Endothelial cell of umbilical vein (primary cell): ENCODE data around the gene RGS19. TPM values are rescaled to one million over a fixed set of nuclear protein-coding genes. Genes with fewer than 3 reads are reported as not detected.

ENCODE experiments used
- BruUV-seq: library from RNA; stranded (reverse); fragments of 400-500 nt; replicated peaks from 2 replicates; lab custom pipeline; 2021; lab: Mats Ljungman, UMichigan
- CTCF ChIA-PET: fragments of 300-600, 350-600 bp; sonication (Branson Sonifier 250); formaldehyde crosslinking; loops from one replicate; lab custom pipeline; 2021; ENCODE audit warnings: antibody characterized with exemption, inconsistent platforms; lab: Charles Lee
- POLR2A ChIA-PET: fragments of 300-600, 350-600 bp; sonication (Branson Sonifier 250); formaldehyde crosslinking; loops from one replicate; lab custom pipeline; 2021; ENCODE audit warnings: antibody characterized with exemption, inconsistent platforms; lab: Charles Lee
- DNase-seq: peaks from one replicate; pipeline ENCODE4 v3.0.0-alpha.2; 2011; ENCODE audit warnings: low read depth, low spot score
- FAIRE-seq: peaks from 2 replicates; lab custom pipeline; 2011; peaks lifted over from hg19 to GRCh38; lab: Jason Lieb, UNC
- H2AFZ ChIP-seq: 2 replicates; pipeline ENCODE4 v1.6.0; 2012; ENCODE audit warnings: low read depth, low read length, control low read depth, inconsistent platforms
- H3K27ac ChIP-seq: 2 replicates; pipeline ENCODE4 v1.5.1; 2011; ENCODE audit warnings: low read depth, mild to moderate bottlenecking, control low read depth, low read length, moderate library complexity; ENCODE audit not compliant: insufficient read depth
- H3K27me3 ChIP-seq, 2 experiments: 2 replicates each; pipeline versions ENCODE4 v1.6.0 to v1.6.1; 2011; ENCODE audit warnings: low read length in 2 of 2, mixed read lengths in 1 of 2; ENCODE audit not compliant: control insufficient read depth in 2 of 2, insufficient read depth in 2 of 2
- H3K36me3 ChIP-seq, 2 experiments: 2 replicates in 1 of 2; 3 replicates in 1 of 2; pipeline ENCODE4 v1.5.1; 2011; ENCODE audit warnings: low read length in 2 of 2, mild to moderate bottlenecking in 1 of 2, moderate library complexity in 1 of 2; ENCODE audit not compliant: control insufficient read depth in 2 of 2, insufficient read depth in 2 of 2; ENCODE audit errors: extremely low read depth in 1 of 2
- H3K4me1 ChIP-seq: 3 replicates; pipeline ENCODE4 v1.5.1; 2011; ENCODE audit warnings: mild to moderate bottlenecking, low read length; ENCODE audit not compliant: control insufficient read depth, insufficient read depth; ENCODE audit errors: extremely low read depth
- H3K4me2 ChIP-seq: 2 replicates; pipeline ENCODE4 v1.6.1; 2011; ENCODE audit warnings: low read length, control low read depth, mixed read lengths; ENCODE audit not compliant: insufficient read depth
- H3K4me3 ChIP-seq, 3 experiments: fragments of 200-600 bp in 1 of 3; sonication (generic), shearing (Covaris generic) in 1 of 3; replicated peaks in 1 of 3; 2 replicates each; pipeline ENCODE4 v1.5.1; 2011 to 2016; ENCODE audit warnings: control low read depth in 3 of 3, low read length in 3 of 3, mild to moderate bottlenecking in 2 of 3, inconsistent platforms in 1 of 3, low read depth in 1 of 3, moderate library complexity in 1 of 3; ENCODE audit not compliant: insufficient read depth in 1 of 3
- H3K79me2 ChIP-seq: 2 replicates; pipeline ENCODE4 v1.6.0; 2012; ENCODE audit warnings: low read length, inconsistent platforms; ENCODE audit not compliant: control insufficient read depth, insufficient read depth
- H3K9ac ChIP-seq: replicated peaks from 2 replicates; pipeline ENCODE3; 2011; ENCODE audit warnings: low read length, control low read depth; ENCODE audit not compliant: insufficient read depth; ENCODE audit errors: extremely low read depth
- H3K9me1 ChIP-seq: replicated peaks from 3 replicates; pipeline ENCODE4 v1.6.0; 2011; ENCODE audit warnings: mild to moderate bottlenecking, low read length; ENCODE audit not compliant: control insufficient read depth, insufficient read depth; ENCODE audit errors: extremely low read depth
- H3K9me3 ChIP-seq: replicated peaks from 2 replicates; pipeline ENCODE4 v1.5.1; 2012; ENCODE audit warnings: low read length, inconsistent platforms; ENCODE audit not compliant: control insufficient read depth, insufficient read depth
- H4K20me1 ChIP-seq: replicated peaks from 2 replicates; pipeline ENCODE3; 2011; ENCODE audit warnings: mild to moderate bottlenecking, low read length; ENCODE audit not compliant: control insufficient read depth, insufficient read depth; ENCODE audit errors: extremely low read depth
- EZH2 ChIP-seq: IDR thresholded peaks from 2 replicates; pipeline ENCODE4 v1.6.1; 2012; ENCODE audit warnings: borderline replicate concordance, low read depth, mild to moderate bottlenecking, moderate library complexity, low read length, inconsistent platforms; ENCODE audit not compliant: severe bottlenecking
- FOS ChIP-seq: IDR thresholded peaks from 2 replicates; pipeline ENCODE4 v1.6.1; 2011; ENCODE audit warnings: mild to moderate bottlenecking, low read length, moderate library complexity, borderline replicate concordance; ENCODE audit not compliant: insufficient read depth
- JUN ChIP-seq: IDR thresholded peaks from 2 replicates; pipeline ENCODE4 v1.6.1; 2011; ENCODE audit warnings: borderline replicate concordance, low read depth; ENCODE audit not compliant: insufficient read length, insufficient read depth
- MYC ChIP-seq: IDR thresholded peaks from one replicate; pipeline ENCODE4 v1.6.1; 2011; ENCODE audit warnings: mild to moderate bottlenecking, low read depth, low read length
- POLR2A ChIP-seq: IDR thresholded peaks from 2 replicates; pipeline ENCODE4 v1.6.1; 2012; ENCODE audit warnings: low read depth, mild to moderate bottlenecking, control low read depth, low read length
- POLR2AphosphoS5 ChIP-seq: IDR thresholded peaks from 2 replicates; pipeline ENCODE4 v1.6.1; 2012; ENCODE audit warnings: low read depth, mild to moderate bottlenecking, control low read depth, low read length, moderate library complexity; ENCODE audit not compliant: insufficient read depth
- dilution Hi-C: fragments of 300-500 bp; cut with MboI; formaldehyde crosslinking; loops from one replicate; pipeline ENCODE4 v1.15.0; 2019; ENCODE audit warnings: low sequenced_read_pairs; ENCODE audit not compliant: extremely low pct_ligation_motif_present
- intact Hi-C: fragments of 100-400 bp; cut with micrococcal nuclease; formaldehyde crosslinking; loops from one replicate; pipeline ENCODE4 v1.10.0; 2022
- polyA plus RNA-seq, 4 experiments: library from polyadenylated mRNA; depleted of rRNA in 3 of 4; stranded (reverse) in 3 of 4; unstranded in 1 of 4; fragments of >200 nt; gene quantifications; 2 replicates each; pipeline versions ENCODE4 v1.2.1 to v1.2.3, GENCODE V29; 2011 to 2012; ENCODE audit warnings: missing spikeins in 1 of 4
- total RNA-seq: library from RNA; stranded (reverse); gene quantifications from 2 replicates; pipeline ENCODE4 v1.2.3, GENCODE V29; 2021
- TF ChIP-seq, protein P1 (sequence below): IDR thresholded peaks from 2 replicates; pipeline ENCODE4 v1.6.1; 2011; ENCODE audit not compliant: insufficient read depth, insufficient read length
- TF ChIP-seq, protein P2 (sequence below), 2 donors: IDR thresholded peaks; 1 replicate in 1 of 2; 2 replicates in 1 of 2; pipeline ENCODE4 v1.5.1; 2011; ENCODE audit warnings: low read length in 2 of 2, mild to moderate bottlenecking in 2 of 2, moderate library complexity in 2 of 2, control low read depth in 1 of 2, inconsistent platforms in 1 of 2, low read depth in 1 of 2; ENCODE audit not compliant: insufficient read depth in 1 of 2; ENCODE audit errors: extremely low read depth in 1 of 2

The RGS19 gene
- total and polyA plus RNA-seq, 2 donors (not counting 3 experiments of a cell fraction or from before 2014, with no cell fraction given): 27.8 to 33.7 TPM

DNA sequence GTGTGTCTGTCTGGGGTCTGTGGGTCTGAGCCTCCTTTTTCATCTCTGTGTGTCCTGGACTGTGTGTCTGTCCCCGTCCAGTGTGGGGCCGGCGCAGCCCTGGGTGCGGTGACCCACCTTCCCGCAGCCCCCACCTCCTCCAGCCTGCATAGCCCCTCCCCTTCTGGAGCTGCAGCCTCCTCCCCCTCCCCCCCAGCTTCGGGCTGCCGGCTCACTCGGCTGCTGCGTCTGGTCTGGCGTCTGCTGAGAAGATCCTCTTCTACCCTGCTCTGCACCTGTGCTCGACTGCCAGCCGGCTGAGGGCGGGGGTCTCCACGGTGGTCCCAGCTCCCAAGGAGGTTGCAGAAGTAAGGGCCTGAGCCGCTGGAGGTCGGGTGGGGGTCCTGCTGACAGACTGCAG is 12.5 kb upstream of the RGS19 start:
- peaks cover 2% of the 10 kb centered on the region in 2 experiments for H3K27me3 ChIP-seq
- H3K4me1 ChIP-seq: no peaks in the 10 kb centered on the region
- no TSS peak for BruUV-seq
- dilution Hi-C loops (no loop called here), intact Hi-C loops (no loop called here)
- no peak overlapping the region for H3K9ac ChIP-seq
- H3K9me3 ChIP-seq: no peaks in the 10 kb centered on the region
- no peak overlapping the region for H3K27ac ChIP-seq
- FAIRE-seq (no peak), DNase-seq (no peak)
- no peaks in the 10 kb centered on the region for H3K36me3 ChIP-seq
- no peak overlapping the region for H3K4me3 ChIP-seq
- no peaks in the 10 kb centered on the region for H4K20me1 ChIP-seq
- no peak overlapping the region for H2AFZ ChIP-seq
- ChIA-PET CTCF (interaction anchor here (2.3 to 3.2 kb wide), 2 partner anchors 8 to 10 kb away, joined by 7 to 11 read pairs; partner anchors contain the start of gene LKAAEAR1), POLR2A (no interaction called here)
- TF ChIP-seq POLR2A: no peak
- TF ChIP-seq, protein P1, sequence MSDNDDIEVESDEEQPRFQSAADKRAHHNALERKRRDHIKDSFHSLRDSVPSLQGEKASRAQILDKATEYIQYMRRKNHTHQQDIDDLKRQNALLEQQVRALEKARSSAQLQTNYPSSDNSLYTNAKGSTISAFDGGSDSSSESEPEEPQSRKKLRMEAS: no peak
- no peak for TF ChIP-seq FOS
- TF ChIP-seq, protein P2, sequence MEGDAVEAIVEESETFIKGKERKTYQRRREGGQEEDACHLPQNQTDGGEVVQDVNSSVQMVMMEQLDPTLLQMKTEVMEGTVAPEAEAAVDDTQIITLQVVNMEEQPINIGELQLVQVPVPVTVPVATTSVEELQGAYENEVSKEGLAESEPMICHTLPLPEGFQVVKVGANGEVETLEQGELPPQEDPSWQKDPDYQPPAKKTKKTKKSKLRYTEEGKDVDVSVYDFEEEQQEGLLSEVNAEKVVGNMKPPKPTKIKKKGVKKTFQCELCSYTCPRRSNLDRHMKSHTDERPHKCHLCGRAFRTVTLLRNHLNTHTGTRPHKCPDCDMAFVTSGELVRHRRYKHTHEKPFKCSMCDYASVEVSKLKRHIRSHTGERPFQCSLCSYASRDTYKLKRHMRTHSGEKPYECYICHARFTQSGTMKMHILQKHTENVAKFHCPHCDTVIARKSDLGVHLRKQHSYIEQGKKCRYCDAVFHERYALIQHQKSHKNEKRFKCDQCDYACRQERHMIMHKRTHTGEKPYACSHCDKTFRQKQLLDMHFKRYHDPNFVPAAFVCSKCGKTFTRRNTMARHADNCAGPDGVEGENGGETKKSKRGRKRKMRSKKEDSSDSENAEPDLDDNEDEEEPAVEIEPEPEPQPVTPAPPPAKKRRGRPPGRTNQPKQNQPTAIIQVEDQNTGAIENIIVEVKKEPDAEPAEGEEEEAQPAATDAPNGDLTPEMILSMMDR (IDR thresholded peaks at IDR 0.05; ENCODE audit: extremely low read depth in 1 of 2, insufficient read depth in 1 of 2, low read depth in 1 of 2, low read length in 2 of 2): no peak
- TF ChIP-seq POLR2AphosphoS5: no peak
- no peak for TF ChIP-seq JUN
- no peak for TF ChIP-seq EZH2
- no peak for TF ChIP-seq MYC
- H3K4me2 ChIP-seq: no peak overlapping the region
- no peaks in the 10 kb centered on the region for H3K9me1 ChIP-seq
- H3K79me2 ChIP-seq: no peaks in the 10 kb centered on the region
